GM12878 (cell line): ENCODE data around the gene HNRNPA2B1. TPM values are rescaled to one million over a fixed set of nuclear protein-coding genes. Genes with fewer than 3 reads are reported as not detected.

Experiments used
- ASH2L ChIP-seq: fragments of 300-600, 200-600 bp; sonication (generic); IDR thresholded peaks from 2 replicates; pipeline ENCODE4 v1.6.1; 2017; ENCODE audit warnings: low read depth, mild to moderate bottlenecking, borderline replicate concordance
- EZH2 ChIP-seq: IDR thresholded peaks from 2 replicates; pipeline ENCODE4 v1.6.1; 2012; ENCODE audit warnings: low read depth, mild to moderate bottlenecking, control low read depth, inconsistent platforms, low read length, borderline replicate concordance; ENCODE audit not compliant: control insufficient read depth
- IKZF2 ChIP-seq, 2 experiments: fragments of 450-650 bp; IDR thresholded peaks; 2 replicates each; pipeline ENCODE4 v1.6.1; 2017; ENCODE audit warnings: mild to moderate bottlenecking in 2 of 2, moderate library complexity in 2 of 2
- RAD21 ChIP-seq: IDR thresholded peaks from 2 replicates; pipeline ENCODE4 v1.6.1; 2011; ENCODE audit warnings: mild to moderate bottlenecking, low read depth, low read length, moderate library complexity; ENCODE audit not compliant: insufficient read depth
- RELA ChIP-seq: fragments of 450-650 bp; IDR thresholded peaks from 2 replicates; pipeline ENCODE4 v1.8.0; 2014; ENCODE audit warnings: borderline replicate concordance; ENCODE audit not compliant: partially characterized antibody
- SREBF1 ChIP-seq: IDR thresholded peaks from 2 replicates; pipeline ENCODE4 v1.6.1; 2012; ENCODE audit warnings: mild to moderate bottlenecking, low read length
- TCF3 ChIP-seq: IDR thresholded peaks from 2 replicates; pipeline ENCODE4 v1.6.1; 2012; ENCODE audit warnings: low read depth, mild to moderate bottlenecking, low read length, borderline replicate concordance; ENCODE audit not compliant: insufficient read depth
- USF2 ChIP-seq: IDR thresholded peaks from 2 replicates; pipeline ENCODE4 v1.6.1; 2011; ENCODE audit warnings: low read depth, low read length, improper control_type of control experiment, borderline replicate concordance
- WRNIP1 ChIP-seq: IDR thresholded peaks from 2 replicates; pipeline ENCODE4 v1.6.1; 2011; ENCODE audit warnings: low read depth, low read length, improper control_type of control experiment, borderline replicate concordance
- ZZZ3 ChIP-seq: IDR thresholded peaks from 2 replicates; pipeline ENCODE4 v1.6.1; 2011; ENCODE audit warnings: low read depth; ENCODE audit not compliant: control insufficient read depth, insufficient read length
- polyA plus RNA-seq, 11 experiments: library from polyadenylated mRNA; depleted of rRNA in 4 of 11; unstranded in 6 of 11; stranded (reverse) in 5 of 11; fragments of >200 nt; fragmentation: Nextera tagmentation in 4 of 11; fragmentation: Illumina TruSeq in 1 of 11; extraction: Ambion mirVana in 4 of 11; extraction: Trizol in 1 of 11; gene quantifications; 1 replicate in 1 of 11; 2 replicates in 10 of 11; pipeline versions ENCODE4 v1.2.1 to v1.2.3, GENCODE V29; 2011 to 2016; ENCODE audit warnings: inconsistent platforms in 2 of 11, missing spikeins in 2 of 11, low read depth in 1 of 11
- total RNA-seq, 4 experiments: library from RNA; depleted of rRNA in 3 of 4; stranded (reverse); fragments of >200 nt in 3 of 4; fragmentation: Illumina TruSeq in 1 of 4; extraction: Trizol in 1 of 4; gene quantifications; 2 replicates each; pipeline versions ENCODE4 v1.2.1 to v1.2.3, GENCODE V29; 2013 to 2021
- TF ChIP-seq, protein P1 (sequence below): IDR thresholded peaks from 2 replicates; pipeline ENCODE4 v1.6.1; 2012; ENCODE audit warnings: low read depth, low read length, improper control_type of control experiment
- TF ChIP-seq, protein P2 (sequence below): fragments of 450-650 bp; IDR thresholded peaks from 2 replicates; pipeline ENCODE4 v1.6.1; 2018; ENCODE audit warnings: borderline replicate concordance, mild to moderate bottlenecking; ENCODE audit not compliant: partially characterized antibody

HNRNPA2B1 gene
- total and polyA plus RNA-seq, 10 of the 15 experiments (the other 5 are each of a cell fraction or from before 2014, with no cell fraction given), result 295 to 1,396 (median 932) TPM

DNA sequence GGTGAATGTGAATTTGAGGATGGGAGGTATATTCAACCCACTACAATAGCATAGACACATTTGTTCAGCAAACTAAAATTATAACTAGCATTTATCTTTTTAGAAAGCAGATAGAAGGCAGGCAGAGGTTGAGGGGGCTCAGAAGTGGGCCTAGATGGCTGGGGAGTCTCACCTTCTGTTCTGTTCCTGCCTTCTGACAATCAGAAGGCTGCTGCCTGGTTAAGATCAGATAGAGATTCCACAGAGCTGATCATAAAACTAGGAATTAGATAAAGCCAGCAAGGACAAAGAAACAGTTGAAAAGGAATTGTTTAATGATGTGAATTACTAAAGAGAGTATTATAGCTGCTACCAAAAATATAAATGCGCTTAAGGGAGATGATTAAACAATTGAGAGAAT lies 60.2 kb downstream of the HNRNPA2B1 start (continued):
- no peak for TF ChIP-seq WRNIP1
- no peak for TF ChIP-seq IKZF2 (IDR thresholded peaks at IDR 0.05)
- TF ChIP-seq EZH2, result no peak
- no peak for TF ChIP-seq RELA
- TF ChIP-seq, protein P1, sequence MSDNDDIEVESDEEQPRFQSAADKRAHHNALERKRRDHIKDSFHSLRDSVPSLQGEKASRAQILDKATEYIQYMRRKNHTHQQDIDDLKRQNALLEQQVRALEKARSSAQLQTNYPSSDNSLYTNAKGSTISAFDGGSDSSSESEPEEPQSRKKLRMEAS, result no peak
- TF ChIP-seq TCF3, result no peak
- TF ChIP-seq ASH2L, result no peak
- TF ChIP-seq, protein P2, sequence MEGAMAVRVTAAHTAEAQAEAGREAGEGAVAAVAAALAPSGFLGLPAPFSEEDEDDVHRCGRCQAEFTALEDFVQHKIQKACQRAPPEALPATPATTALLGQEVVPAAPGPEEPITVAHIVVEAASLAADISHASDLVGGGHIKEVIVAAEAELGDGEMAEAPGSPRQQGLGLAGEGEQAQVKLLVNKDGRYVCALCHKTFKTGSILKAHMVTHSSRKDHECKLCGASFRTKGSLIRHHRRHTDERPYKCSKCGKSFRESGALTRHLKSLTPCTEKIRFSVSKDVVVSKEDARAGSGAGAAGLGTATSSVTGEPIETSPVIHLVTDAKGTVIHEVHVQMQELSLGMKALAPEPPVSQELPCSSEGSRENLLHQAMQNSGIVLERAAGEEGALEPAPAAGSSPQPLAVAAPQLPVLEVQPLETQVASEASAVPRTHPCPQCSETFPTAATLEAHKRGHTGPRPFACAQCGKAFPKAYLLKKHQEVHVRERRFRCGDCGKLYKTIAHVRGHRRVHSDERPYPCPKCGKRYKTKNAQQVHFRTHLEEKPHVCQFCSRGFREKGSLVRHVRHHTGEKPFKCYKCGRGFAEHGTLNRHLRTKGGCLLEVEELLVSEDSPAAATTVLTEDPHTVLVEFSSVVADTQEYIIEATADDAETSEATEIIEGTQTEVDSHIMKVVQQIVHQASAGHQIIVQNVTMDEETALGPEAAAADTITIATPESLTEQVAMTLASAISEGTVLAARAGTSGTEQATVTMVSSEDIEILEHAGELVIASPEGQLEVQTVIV, result no peak
- no peak for TF ChIP-seq SREBF1
- TF ChIP-seq USF2, result no peak
- no peak for TF ChIP-seq ZZZ3
- no peak for TF ChIP-seq RAD21

Other genes starting within 250 kb of the HNRNPA2B1 start
- gene NFE2L3, start 48.5 kb downstream of the HNRNPA2B1 start, total RNA-seq (2014; rRNA removed), result 17.2 and 17.4 TPM in 2 replicates
- gene NFE2L3, start 48.5 kb downstream of the HNRNPA2B1 start, total RNA-seq (2014; rRNA removed; fragmentation: Illumina TruSeq; extraction: Trizol), result 21.0 and 21.2 TPM in 2 replicates
- 14.5 and 15.7 TPM in 2 replicates for gene NFE2L3, start 48.5 kb downstream of the HNRNPA2B1 start, total RNA-seq (2021)
- gene NFE2L3, start 48.5 kb downstream of the HNRNPA2B1 start, polyA plus RNA-seq (2011; rRNA removed), result 34.9 and 45.3 TPM in 2 replicates
- gene NFE2L3, start 48.5 kb downstream of the HNRNPA2B1 start, polyA plus RNA-seq (2014; fragmentation: Illumina TruSeq; extraction: Trizol), result 21.6 and 24.9 TPM in 2 replicates
- 1 to 10 TPM; 4.9 to 8.9 TPM for gene NFE2L3, start 48.5 kb downstream of the HNRNPA2B1 start, polyA plus RNA-seq (2014; fragmentation: Nextera tagmentation; extraction: Ambion mirVana)
- 10.2 and 11.5 TPM in 2 replicates for gene NFE2L3, start 48.5 kb downstream of the HNRNPA2B1 start, polyA plus RNA-seq (2014; rRNA removed)
- 1 to 10 TPM; 4.4 to 6.8 TPM for gene NFE2L3, start 48.5 kb downstream of the HNRNPA2B1 start, polyA plus RNA-seq (2016; fragmentation: Nextera tagmentation; extraction: Ambion mirVana)
- gene CBX3, start 999 bp upstream of the HNRNPA2B1 start, total RNA-seq (2014; rRNA removed), result 153 and 181 TPM in 2 replicates
- 303 and 305 TPM in 2 replicates for gene CBX3, start 999 bp upstream of the HNRNPA2B1 start, total RNA-seq (2014; rRNA removed; fragmentation: Illumina TruSeq; extraction: Trizol)
- 194 and 201 TPM in 2 replicates for gene CBX3, start 999 bp upstream of the HNRNPA2B1 start, total RNA-seq (2021)
- 238 and 407 TPM in 2 replicates for gene CBX3, start 999 bp upstream of the HNRNPA2B1 start, polyA plus RNA-seq (2011; rRNA removed)
- 307 and 369 TPM in 2 replicates for gene CBX3, start 999 bp upstream of the HNRNPA2B1 start, polyA plus RNA-seq (2014; fragmentation: Illumina TruSeq; extraction: Trizol)
- 100 to 1,000 TPM; 205 to 247 TPM for gene CBX3, start 999 bp upstream of the HNRNPA2B1 start, polyA plus RNA-seq (2014; fragmentation: Nextera tagmentation; extraction: Ambion mirVana)
- 191 and 239 TPM in 2 replicates for gene CBX3, start 999 bp upstream of the HNRNPA2B1 start, polyA plus RNA-seq (2014; rRNA removed)
- gene CBX3, start 999 bp upstream of the HNRNPA2B1 start, polyA plus RNA-seq (2016; fragmentation: Nextera tagmentation; extraction: Ambion mirVana), result 100 to 1,000 TPM; 205 to 212 TPM
- gene SNX10, start 91.1 kb upstream of the HNRNPA2B1 start, total RNA-seq (2014; rRNA removed), result 22.5 and 26.1 TPM in 2 replicates
- 32.7 and 33.2 TPM in 2 replicates for gene SNX10, start 91.1 kb upstream of the HNRNPA2B1 start, total RNA-seq (2014; rRNA removed; fragmentation: Illumina TruSeq; extraction: Trizol)
- 30.4 and 30.8 TPM in 2 replicates for gene SNX10, start 91.1 kb upstream of the HNRNPA2B1 start, total RNA-seq (2021)
- 53.2 and 75.9 TPM in 2 replicates for gene SNX10, start 91.1 kb upstream of the HNRNPA2B1 start, polyA plus RNA-seq (2011; rRNA removed)
- gene SNX10, start 91.1 kb upstream of the HNRNPA2B1 start, polyA plus RNA-seq (2014; fragmentation: Illumina TruSeq; extraction: Trizol), result 29.5 and 37.1 TPM in 2 replicates
- gene SNX10, start 91.1 kb upstream of the HNRNPA2B1 start, polyA plus RNA-seq (2014; fragmentation: Nextera tagmentation; extraction: Ambion mirVana), result 10 to 100 TPM; 22.9 to 29.7 TPM
- gene SNX10, start 91.1 kb upstream of the HNRNPA2B1 start, polyA plus RNA-seq (2014; rRNA removed), result 15.5 and 22.0 TPM in 2 replicates
- 10 to 100 TPM; 45.4 to 56.2 TPM for gene SNX10, start 91.1 kb upstream of the HNRNPA2B1 start, polyA plus RNA-seq (2016; fragmentation: Nextera tagmentation; extraction: Ambion mirVana)